Measurements from ENCODE around the gene ITPKA.
A peak's percentile ranks its signal among the peaks of the same experiment; 100 is the strongest.

Gene ITPKA

DNA sequence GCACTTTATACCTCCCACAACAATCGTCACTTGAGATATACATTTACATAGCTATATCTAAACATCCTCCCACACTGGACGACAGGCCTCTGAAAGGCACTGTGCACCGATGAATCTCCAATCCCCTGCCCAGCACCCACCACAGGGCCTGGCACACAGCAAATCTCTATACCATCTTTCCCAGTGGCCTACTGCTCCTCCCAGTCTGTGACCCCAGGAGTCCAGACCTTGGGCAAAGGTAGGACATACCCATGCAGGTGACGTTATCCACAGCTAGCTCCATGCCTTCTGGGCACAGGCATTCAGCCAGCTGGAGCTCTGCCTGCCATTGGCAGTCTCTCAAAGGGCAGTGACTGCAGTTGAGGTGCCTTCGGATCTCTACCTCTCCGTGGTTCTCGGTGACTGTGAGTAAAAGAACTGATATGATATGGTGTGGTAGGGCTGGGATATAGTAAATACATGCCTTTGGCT lies 14.2 kb downstream of the ITPKA start:
- DNase-seq (ENCODE audit: insufficient read length, low spot score): no peak

GRCh38 chr15:41510728-41511127 lies 17.1 kb downstream of the ITPKA start:
- FAIRE-seq (no peak), DNase-seq (ENCODE audit: insufficient read length, low spot score) (no peak)
- no peak for TF ChIP-seq POLR2A (IDR thresholded peaks at IDR 0.05; ENCODE audit: low read depth, low read length)

More for the DNA sequence above, 14.2 kb downstream of the ITPKA start:
- no peak for TF ChIP-seq POLR2A (IDR thresholded peaks at IDR 0.05; ENCODE audit: low read depth, low read length)
- no peak for FAIRE-seq

DNA sequence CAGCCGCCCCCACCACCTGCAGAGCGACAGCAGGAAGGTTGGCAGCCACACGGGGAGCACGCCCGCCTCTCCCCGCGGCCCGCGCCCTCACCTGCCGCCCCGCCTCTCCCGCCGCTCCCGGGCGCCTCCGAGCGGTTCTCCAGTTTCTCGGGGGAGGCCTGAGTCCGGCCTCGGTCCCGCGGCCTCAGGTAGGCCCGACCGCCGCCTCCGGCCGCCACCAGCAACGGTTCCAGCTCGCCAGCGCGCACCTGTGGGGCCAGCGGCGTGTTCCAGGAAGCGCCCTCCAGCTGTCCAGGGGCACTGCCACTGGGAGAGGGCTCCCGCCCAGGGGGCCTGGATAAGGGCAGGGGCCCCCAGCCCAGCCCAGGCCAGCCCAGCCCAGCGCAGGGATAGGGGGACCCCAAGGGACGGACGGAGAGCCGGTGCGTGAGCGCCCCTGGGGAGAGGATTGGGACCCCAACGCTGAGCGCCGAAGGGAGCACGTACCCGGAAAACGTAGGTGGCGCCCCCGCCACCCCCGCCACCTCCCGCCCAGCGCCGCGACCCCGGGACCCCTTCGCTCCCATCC lies 17.7 kb downstream of the ITPKA start:
- no peak for TF ChIP-seq POLR2A (IDR thresholded peaks at IDR 0.05; ENCODE audit: low read depth, low read length)
- FAIRE-seq (no peak), DNase-seq (ENCODE audit: insufficient read length, low spot score) (no peak)

DNA sequence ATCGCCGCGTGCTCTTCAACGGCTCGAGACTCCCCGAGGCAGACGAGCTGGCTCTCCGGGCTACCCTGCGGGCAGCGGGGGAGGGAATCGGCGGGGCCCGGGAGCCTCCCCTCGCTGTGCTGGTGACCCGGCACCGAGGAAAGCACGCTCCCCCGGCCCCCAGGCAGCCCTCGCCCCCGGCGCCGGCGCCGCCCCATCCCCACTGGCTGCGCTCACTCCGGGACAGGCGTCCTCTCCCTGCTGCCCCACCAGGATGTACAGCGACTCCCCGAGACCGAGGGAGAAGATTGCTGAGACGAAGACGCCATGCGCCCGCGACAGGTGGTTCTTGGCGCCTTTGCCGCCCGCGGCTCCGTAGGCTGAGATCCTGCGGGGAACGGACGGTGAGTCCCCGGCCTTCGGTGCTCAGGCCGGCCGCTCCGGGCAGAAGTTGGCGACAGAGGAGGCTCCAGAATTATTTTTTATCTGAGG lies 18.3 kb downstream of the ITPKA start:
- DNase-seq (ENCODE audit: insufficient read length, low spot score): no peak
- TF ChIP-seq POLR2A (IDR thresholded peaks at IDR 0.05; ENCODE audit: low read depth, low read length): no peak
- FAIRE-seq: no peak

GRCh38 chr15:41512512-41512939 lies 18.9 kb downstream of the ITPKA start:
- FAIRE-seq (no peak), DNase-seq (ENCODE audit: insufficient read length, low spot score) (no peak)
- TF ChIP-seq POLR2A (IDR thresholded peaks at IDR 0.05; ENCODE audit: low read depth, low read length): no peak

DNA sequence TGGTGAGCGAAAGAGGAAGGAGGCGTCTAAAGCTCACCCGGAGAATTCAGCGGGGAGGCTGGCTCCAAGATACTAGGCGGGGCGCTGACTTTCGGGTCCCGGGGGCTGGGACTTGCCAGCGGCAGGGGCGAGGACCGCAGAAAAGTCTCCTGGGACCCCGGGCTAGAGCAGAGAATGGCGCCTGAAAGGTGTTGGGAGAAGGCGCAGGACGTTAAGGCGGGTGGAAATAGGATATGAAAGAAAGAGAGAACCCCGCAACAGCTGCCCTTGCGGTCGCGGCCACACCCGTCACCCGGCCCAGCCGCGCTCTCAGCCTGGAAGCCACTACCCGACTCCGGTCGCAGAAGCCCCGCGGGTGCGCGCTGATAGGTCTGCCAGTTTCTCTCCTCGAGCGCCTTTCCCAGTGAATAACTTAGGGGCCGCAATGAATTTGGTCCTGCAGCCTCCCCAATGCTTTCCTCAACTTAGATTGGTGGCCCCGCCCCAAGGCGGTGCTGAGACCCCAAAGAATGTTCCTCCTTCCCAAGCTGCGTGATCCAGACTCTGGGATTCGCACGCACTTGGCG lies 19.3 kb downstream of the ITPKA start:
- TF ChIP-seq POLR2A (IDR thresholded peaks at IDR 0.05; ENCODE audit: low read depth, low read length): no peak
- DNase-seq (ENCODE audit: insufficient read length, low spot score): no peak
- no peak for FAIRE-seq

DNA sequence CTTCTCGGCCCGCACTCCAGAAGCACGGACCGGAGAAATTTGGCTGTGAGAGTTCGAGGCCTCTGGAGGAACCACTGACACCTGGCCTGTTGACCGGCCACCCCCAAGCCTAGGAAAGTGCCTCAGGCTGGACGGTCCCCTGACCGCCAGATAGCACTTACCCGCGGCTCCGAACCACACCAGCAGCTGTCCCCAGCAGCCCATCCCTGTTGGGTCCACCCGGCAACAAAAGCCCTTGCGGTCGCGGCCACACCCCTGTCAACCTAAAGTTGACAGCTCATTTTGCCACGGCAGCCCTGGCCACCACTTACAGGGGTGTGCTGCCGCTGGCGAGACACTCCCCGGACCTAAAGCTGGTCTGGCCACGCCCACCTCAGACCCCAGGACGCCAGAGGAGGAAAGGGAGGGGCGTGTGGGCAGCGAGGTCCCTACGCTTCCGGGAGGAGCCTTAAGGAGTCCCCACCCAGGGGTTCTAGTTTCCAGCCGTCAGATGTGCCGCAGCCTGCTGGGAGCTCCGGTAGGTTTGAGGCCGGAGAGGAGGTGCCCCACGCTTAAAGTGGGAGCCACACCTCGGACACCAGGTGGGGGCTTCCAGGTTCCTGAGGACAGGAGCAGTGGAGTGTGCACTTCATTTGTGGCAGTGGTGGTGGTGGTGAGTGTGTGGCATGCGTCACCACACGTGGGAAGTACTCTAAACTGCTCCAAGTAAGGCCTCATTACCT lies 20.0 kb downstream of the ITPKA start, which contains the start of gene LTK:
TSS of gene LTK (minus strand) at position 322 of the 722 bp plus-strand sequence. CDS start at position 204, 118 bp downstream.
- TF ChIP-seq POLR2A (IDR thresholded peaks at IDR 0.05; ENCODE audit: low read depth, low read length): peak; percentile 53; the same call in 1 of the 2 replicates
- peak; percentile 96 for DNase-seq (ENCODE audit: insufficient read length, low spot score)
- FAIRE-seq: peak; percentile 15

- DNase-seq (ENCODE audit: insufficient read length, low spot score) (no peak), FAIRE-seq (no peak)
- TF ChIP-seq POLR2A (IDR thresholded peaks at IDR 0.05; ENCODE audit: low read depth, low read length): no peak
These were observed 24.3 kb downstream of the ITPKA start for GRCh38 chr15:41517895-41518449.

DNA sequence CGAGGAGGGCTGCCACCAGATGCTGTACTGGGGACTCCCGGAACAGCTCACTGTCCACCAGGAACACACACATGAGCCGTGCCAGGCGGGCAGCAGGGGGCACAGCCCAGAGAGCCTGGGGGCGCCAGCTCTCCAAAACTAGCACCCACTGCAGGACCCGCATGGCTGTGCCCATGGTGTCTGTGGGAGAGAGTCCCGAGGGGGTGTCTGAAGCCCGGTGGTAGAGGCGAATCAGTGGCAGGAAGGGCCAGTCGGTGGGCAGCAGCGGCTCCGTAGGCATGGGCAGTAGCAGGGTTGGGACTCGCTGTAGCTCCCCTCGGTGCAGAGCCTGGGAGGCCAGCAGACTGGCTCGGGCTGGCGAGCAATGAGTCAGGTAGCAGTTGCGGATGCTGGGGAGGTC lies 27.0 kb downstream of the ITPKA start:
- DNase-seq (ENCODE audit: insufficient read length, low spot score) (no peak), FAIRE-seq (no peak)
- TF ChIP-seq POLR2A (IDR thresholded peaks at IDR 0.05; ENCODE audit: low read depth, low read length): no peak

- no peak for TF ChIP-seq POLR2A (IDR thresholded peaks at IDR 0.05; ENCODE audit: low read depth, low read length)
- FAIRE-seq (no peak), DNase-seq (ENCODE audit: insufficient read length, low spot score) (no peak)
These were observed 27.9 kb downstream of the ITPKA start for GRCh38 chr15:41521614-41522013.

DNA sequence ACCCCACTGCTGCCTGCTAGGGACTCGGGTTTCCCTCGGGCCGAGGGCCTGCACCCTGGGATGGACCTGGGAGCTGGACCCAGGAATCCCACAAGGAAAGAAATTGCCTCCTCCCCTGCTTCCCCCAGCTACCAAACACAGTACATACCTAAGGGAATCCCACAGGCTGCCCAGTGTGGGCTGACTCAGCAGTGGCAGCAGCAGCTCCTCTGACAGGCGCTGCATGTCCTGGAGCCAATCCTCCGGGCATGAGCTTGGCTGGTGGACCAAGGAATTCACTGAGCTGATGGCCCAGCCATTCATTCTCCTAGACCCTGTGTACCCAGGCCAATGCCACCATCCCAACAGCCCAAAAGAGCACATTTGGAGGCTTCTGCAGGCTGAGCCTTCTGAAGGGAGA lies 29.4 kb downstream of the ITPKA start:
- FAIRE-seq (no peak), DNase-seq (ENCODE audit: insufficient read length, low spot score) (no peak)
- no peak for TF ChIP-seq POLR2A (IDR thresholded peaks at IDR 0.05; ENCODE audit: low read depth, low read length)

- FAIRE-seq: no peak
- TF ChIP-seq POLR2A (IDR thresholded peaks at IDR 0.05; ENCODE audit: low read depth, low read length): no peak
These were observed 36.8 kb downstream of the ITPKA start for GRCh38 chr15:41530363-41530956.

GRCh38 chr15:41535544-41535943 lies 41.9 kb downstream of the ITPKA start:
- DNase-seq (ENCODE audit: insufficient read length, low spot score) (no peak), FAIRE-seq (no peak)
- TF ChIP-seq POLR2A (IDR thresholded peaks at IDR 0.05; ENCODE audit: low read depth, low read length): no peak

More at GRCh38 chr15:41530363-41530956, 36.8 kb downstream of the ITPKA start:
- DNase-seq (ENCODE audit: insufficient read length, low spot score): no peak

DNA sequence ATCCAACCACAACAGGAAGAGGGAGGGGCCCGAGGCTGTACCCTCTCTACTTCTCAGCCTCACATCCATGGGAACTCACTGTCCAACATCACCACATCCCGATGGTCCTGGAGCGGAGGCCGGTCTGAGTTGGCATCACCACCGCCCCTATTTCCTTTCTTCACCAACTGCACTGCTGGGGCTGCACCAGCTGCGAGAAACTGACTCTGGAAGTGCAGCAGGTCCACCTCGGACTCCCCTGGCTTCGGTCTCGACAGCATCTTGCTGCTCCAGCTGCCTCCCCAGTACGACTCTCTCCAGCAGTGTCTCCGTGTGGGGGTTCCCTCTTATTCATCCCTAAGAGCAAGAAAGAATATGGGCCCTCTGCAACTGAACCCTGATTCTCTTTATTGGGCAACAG lies 43.2 kb downstream of the ITPKA start:
- no peak for DNase-seq (ENCODE audit: insufficient read length, low spot score)
- TF ChIP-seq POLR2A (IDR thresholded peaks at IDR 0.05; ENCODE audit: low read depth, low read length): no peak
- FAIRE-seq: no peak

Data from H54 (cell line).